Tibial nerve (tissue), 4 donors: ENCODE data around the gene C7orf57. TPM values are rescaled to one million over a fixed set of nuclear protein-coding genes. Genes with fewer than 3 reads are reported as not detected.

Experiments
- DNase-seq, 2 donors: peaks; one replicate each; pipeline ENCODE4 v3.0.0-alpha.2; 2019; ENCODE audit warnings: low spot score in 2 of 2
- H3K27ac ChIP-seq, 4 donors: fragments of 200-600 bp; sonication (generic) in 3 of 4; one replicate each; pipeline ENCODE4 v1.5.1; 2017 to 2019; ENCODE audit warnings: mild to moderate bottlenecking in 1 of 4
- H3K27me3 ChIP-seq, 2 donors: fragments of 200-600 bp; sonication (generic) in 1 of 2; one replicate each; pipeline versions ENCODE4 v1.5.1 to v1.6.0; 2017 to 2019
- H3K36me3 ChIP-seq, 3 donors: fragments of 200-600 bp; sonication (generic); one replicate each; pipeline ENCODE4 v1.5.1; 2018 to 2019
- H3K4me1 ChIP-seq, 4 donors: fragments of 200-600 bp; sonication (generic) in 3 of 4; one replicate each; pipeline ENCODE4 v1.5.1; 2017 to 2019
- H3K4me3 ChIP-seq, 4 donors: fragments of 200-600 bp; sonication (generic) in 3 of 4; one replicate each; pipeline ENCODE4 v1.5.1; 2017 to 2019; ENCODE audit warnings: mild to moderate bottlenecking in 1 of 4, moderate library complexity in 1 of 4
- H3K9me3 ChIP-seq, 4 donors: fragments of 200-600 bp; sonication (generic) in 3 of 4; one replicate each; pipeline ENCODE4 v1.5.1; 2017 to 2019
- EP300 ChIP-seq, 2 donors: sonication (generic); formaldehyde crosslinking; IDR thresholded peaks; one replicate each; pipeline ENCODE4 v1.6.1; 2017; ENCODE audit warnings: antibody characterized with exemption in 2 of 2, mild to moderate bottlenecking in 1 of 2
- POLR2A ChIP-seq, 2 donors: fragments of 450-650 bp; IDR thresholded peaks; one replicate each; pipeline ENCODE4 v1.6.1; 2017; ENCODE audit warnings: antibody characterized with exemption in 2 of 2, mild to moderate bottlenecking in 2 of 2, moderate library complexity in 2 of 2
- WGBS, 2 donors: methylation state at CpG; one replicate each; pipeline ENCODE4 v1.1.5; 2018; 5-methylcytosine and 5-hydroxymethylcytosine counted together
- total RNA-seq, 4 donors: library from RNA; depleted of rRNA; stranded (reverse); fragments of >200 nt; gene quantifications; one replicate each; pipeline ENCODE4 v1.1.0, GENCODE V29; 2016
- TF ChIP-seq, protein P1 (sequence below), 5 experiments: fragments of 200-600 bp in 3 of 5; fragments of 450-650 bp in 2 of 5; sonication (generic) in 3 of 5; IDR thresholded peaks; one replicate each; pipeline ENCODE4 v1.5.1; 2016 to 2019; ENCODE audit warnings: antibody characterized with exemption in 5 of 5, mild to moderate bottlenecking in 3 of 5, moderate library complexity in 2 of 5

C7orf57 gene
- total RNA-seq, 4 donors from 2014 or later: 0.21 to 0.66 (median 0.60) TPM; not detected in 1

DNA sequence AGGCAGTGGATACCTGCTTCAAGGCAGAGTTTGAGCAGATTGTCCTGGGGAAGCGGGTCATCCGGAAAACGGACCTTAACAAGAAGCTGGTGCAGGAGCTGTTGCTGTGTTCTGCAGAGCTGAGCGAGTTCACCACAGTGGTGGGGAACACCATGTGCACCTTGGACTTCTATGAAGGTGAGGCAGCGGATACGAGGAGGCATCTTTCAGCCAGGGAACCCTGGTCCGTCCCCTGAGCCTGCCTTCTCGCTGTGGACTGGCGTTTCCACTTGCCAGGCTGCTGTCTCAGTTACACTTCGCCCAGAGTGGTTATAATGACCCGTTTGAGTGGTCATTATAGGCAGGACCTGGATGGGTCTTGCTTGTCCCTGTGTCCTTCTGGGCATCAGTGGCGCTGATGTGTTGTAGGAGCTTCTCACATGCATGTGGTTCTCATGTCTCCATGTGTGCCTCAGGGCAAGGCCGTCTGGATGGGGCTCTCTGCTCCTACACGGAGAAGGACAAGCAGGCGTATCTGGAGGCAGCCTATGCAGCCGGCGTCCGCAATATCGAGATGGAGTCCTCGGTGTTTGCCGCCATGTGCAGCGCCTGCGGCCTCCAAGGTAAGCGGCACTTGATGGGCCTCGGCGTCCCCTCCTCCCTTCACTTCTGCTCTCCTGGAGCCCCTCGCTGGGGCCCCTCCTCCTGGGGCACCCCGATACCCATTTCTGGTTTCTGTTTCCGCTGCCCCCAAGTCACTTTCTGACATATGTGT is 71.7 kb downstream of the C7orf57 start:
- Histone ChIP-seq H3K4me3 (no peak overlapping the region), H3K9me3 (no peaks in the 10 kb centered on the region), H3K27me3 (no peaks in the 10 kb centered on the region), H3K4me1 (no peaks in the 10 kb centered on the region), H3K27ac (no peak overlapping the region), H3K36me3 (peaks cover 0 to 71% (median 3%) of the 10 kb centered on the region in 3 donors)
- DNase-seq: no peak
- 93 to 95% methylated on average over 29 of the region's 29 CpGs for WGBS, 2 donors
- TF ChIP-seq POLR2A (IDR thresholded peaks at IDR 0.05) (no peak), EP300 (IDR thresholded peaks at IDR 0.05) (no peak)
- TF ChIP-seq, protein P1, sequence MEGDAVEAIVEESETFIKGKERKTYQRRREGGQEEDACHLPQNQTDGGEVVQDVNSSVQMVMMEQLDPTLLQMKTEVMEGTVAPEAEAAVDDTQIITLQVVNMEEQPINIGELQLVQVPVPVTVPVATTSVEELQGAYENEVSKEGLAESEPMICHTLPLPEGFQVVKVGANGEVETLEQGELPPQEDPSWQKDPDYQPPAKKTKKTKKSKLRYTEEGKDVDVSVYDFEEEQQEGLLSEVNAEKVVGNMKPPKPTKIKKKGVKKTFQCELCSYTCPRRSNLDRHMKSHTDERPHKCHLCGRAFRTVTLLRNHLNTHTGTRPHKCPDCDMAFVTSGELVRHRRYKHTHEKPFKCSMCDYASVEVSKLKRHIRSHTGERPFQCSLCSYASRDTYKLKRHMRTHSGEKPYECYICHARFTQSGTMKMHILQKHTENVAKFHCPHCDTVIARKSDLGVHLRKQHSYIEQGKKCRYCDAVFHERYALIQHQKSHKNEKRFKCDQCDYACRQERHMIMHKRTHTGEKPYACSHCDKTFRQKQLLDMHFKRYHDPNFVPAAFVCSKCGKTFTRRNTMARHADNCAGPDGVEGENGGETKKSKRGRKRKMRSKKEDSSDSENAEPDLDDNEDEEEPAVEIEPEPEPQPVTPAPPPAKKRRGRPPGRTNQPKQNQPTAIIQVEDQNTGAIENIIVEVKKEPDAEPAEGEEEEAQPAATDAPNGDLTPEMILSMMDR (IDR thresholded peaks at IDR 0.05): no peak

DNA sequence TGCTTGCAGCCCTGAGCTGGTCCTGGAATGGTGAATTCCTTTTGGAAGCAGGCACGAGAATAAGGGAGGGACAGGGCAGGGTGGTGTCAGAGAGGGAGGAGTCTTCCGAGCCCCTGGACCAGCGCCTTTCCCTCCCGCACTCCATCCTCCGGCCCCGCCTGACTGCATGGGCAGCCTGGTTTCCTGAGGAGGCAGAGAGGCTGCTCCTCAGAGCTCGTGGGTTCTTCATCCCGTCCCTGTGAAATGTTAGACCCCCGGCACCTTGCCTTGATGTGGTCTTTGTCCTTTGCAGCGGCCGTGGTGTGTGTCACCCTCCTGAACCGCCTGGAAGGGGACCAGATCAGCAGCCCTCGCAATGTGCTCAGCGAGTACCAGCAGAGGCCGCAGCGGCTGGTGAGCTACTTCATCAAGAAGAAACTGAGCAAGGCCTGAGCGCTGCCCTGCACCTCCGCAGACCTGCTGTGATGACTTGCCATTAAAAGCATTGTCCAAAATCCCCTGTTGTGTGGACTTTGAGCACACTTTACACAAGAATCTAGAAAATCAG is 72.7 kb downstream of the C7orf57 start:
- H3K4me1 ChIP-seq: no peaks in the 10 kb centered on the region
- DNase-seq: no peak
- no peaks in the 10 kb centered on the region for H3K9me3 ChIP-seq
- no peak overlapping the region for H3K27ac ChIP-seq
- no peak overlapping the region for H3K4me3 ChIP-seq
- WGBS, 2 donors: 88 to 89% methylated on average over 18 of the region's 18 CpGs
- peaks cover 0 to 62% (median 3%) of the 10 kb centered on the region in 3 donors for H3K36me3 ChIP-seq
- H3K27me3 ChIP-seq: no peaks in the 10 kb centered on the region
- no peak for TF ChIP-seq EP300 (IDR thresholded peaks at IDR 0.05)
- TF ChIP-seq, protein P1 (IDR thresholded peaks at IDR 0.05): no peak

DNA sequence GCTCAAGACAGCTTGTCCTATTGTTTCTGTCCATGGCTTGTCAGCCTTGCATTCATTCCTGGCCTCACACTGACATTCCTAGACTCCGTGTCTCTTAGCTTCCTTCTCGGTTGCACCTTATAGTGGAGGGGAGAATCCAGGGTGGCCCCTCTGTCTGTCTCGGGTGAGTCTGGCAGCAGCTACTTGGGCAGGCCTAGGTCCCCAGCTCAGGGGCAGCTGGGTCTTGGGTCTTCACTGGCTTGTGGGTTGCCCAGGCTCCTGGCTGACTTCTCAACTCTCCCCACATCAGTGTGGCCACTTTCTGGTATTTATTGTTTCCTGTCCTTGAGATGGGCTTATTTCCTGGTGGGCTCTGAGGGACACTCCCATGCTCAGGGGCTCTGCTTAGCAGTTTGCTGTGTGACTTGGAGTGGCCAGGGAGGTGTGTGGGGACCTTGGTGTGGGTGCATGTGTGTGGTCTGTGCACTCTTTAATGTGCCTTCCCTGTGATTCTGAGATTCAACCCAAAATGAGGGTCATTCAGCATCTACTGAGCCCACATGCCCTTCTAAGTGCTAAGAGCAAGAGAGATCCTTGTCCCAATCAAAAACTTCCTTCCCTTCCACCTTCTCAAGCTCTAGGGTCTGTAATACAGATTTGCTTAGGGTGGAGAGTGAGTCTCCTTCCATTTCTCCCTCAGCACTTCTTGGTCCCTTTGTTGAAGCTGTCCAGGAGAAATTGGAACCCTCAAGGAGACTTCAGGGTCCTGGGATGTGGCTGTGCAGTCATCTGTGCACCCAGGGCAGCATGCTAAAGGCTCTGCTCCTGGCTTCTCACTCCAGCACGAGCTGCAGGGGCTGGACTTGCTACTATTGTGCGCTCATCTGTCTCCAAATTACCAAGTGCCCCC is 73.9 kb downstream of the C7orf57 start:
- H3K4me3 ChIP-seq: no peak overlapping the region
- no peaks in the 10 kb centered on the region for H3K4me1 ChIP-seq
- 75 to 90% methylated on average over 3 to 5 of the region's 5 CpGs for WGBS, 2 donors
- DNase-seq: no peak
- peaks cover 0 to 49% (median 3%) of the 10 kb centered on the region in 3 donors for H3K36me3 ChIP-seq
- no peak overlapping the region for H3K27ac ChIP-seq
- H3K9me3 ChIP-seq: no peaks in the 10 kb centered on the region
- no peaks in the 10 kb centered on the region for H3K27me3 ChIP-seq
- TF ChIP-seq, protein P1 (IDR thresholded peaks at IDR 0.05): no peak
- TF ChIP-seq EP300 (IDR thresholded peaks at IDR 0.05) (no peak), POLR2A (IDR thresholded peaks at IDR 0.05) (no peak)

DNA sequence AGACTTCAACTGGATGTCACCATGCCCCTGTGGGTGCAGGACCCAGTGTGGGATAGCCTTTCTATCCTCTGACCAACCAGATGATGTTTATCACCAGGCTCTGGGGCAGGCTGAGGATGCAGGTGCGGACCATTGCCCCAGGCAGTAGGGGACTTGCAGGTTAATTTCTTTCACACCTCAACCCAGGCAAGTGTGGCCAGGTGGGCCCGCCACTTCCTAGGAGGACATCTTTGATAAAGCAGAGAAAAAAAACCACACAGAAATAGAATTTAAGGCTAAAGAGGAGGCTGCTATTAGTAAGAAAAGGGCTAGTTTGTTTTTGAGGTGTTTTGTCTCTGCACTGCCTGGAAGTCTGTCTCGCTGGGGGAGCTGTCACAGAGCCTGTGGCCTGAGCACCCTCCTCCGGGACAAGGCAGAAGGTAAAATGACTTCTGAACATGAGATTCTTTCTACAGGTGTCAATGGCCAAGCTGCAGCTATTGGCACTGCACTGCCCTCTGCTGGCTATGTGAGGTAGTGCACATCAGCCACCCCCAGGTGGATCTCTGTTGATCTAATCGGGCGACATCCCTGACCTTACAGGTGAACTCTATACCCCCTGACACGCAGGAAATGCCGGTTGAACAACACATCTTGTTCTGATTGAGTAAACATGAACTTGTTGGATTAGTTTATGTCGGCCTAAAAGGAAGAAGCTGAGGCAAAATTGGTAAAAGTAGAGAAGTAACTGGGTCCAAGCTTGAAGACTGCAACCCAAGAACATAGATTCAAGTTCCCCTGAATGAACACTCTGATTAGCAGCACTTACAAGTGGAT is 74.7 kb downstream of the C7orf57 start:
- no peaks in the 10 kb centered on the region for H3K9me3 ChIP-seq
- H3K4me1 ChIP-seq: no peaks in the 10 kb centered on the region
- TF ChIP-seq EP300 (IDR thresholded peaks at IDR 0.05) (peak in 1 of 2 donors; percentile 42), POLR2A (IDR thresholded peaks at IDR 0.05) (no peak)
- TF ChIP-seq, protein P1 (IDR thresholded peaks at IDR 0.05): peak; percentile 96 to 99 (median 96)
- DNase-seq: peak; percentile 70 to 92
- no peak overlapping the region for H3K4me3 ChIP-seq
- no peaks in the 10 kb centered on the region for H3K27me3 ChIP-seq
- 18 to 19% methylated on average over 9 of the region's 9 CpGs for WGBS, 2 donors
- H3K27ac ChIP-seq: no peak overlapping the region
- H3K36me3 ChIP-seq: peaks cover 0 to 41% (median 3%) of the 10 kb centered on the region in 3 donors
